Measurements from ENCODE around the gene TRIM67. TPM values are rescaled to one million over a fixed set of nuclear protein-coding genes. Genes with fewer than 3 reads are reported as not detected.

Gene TRIM67
- polyA plus RNA-seq, 2 of the 4 experiments (the other 2 are of a cell fraction): 0.23 to 0.35 TPM

- FAIRE-seq (no peak), DNase-seq (ENCODE audit: low read depth in 1 of 2, low spot score in 1 of 2) (no peak), ATAC-seq (no peak)
- no peak for TF ChIP-seq NPAS2 (CRISPR knock-in tag; IDR thresholded peaks at IDR 0.05; ENCODE audit: borderline replicate concordance)
- TF ChIP-seq CEBPB (IDR thresholded peaks at IDR 0.05): no peak
- Histone ChIP-seq H3K27ac (peak overlapping the region in 1 of 2 experiments; percentile 24; a peak in 2 of 6 replicates), H3K4me3 (no peak overlapping the region), H3K9me3 (no peaks in the 10 kb centered on the region), H3K4me2 (no peak overlapping the region), H3K4me1 (peaks cover 22% of the 10 kb centered on the region)
- ChIA-PET CTCF (interaction anchor here (0.9 to 1.5 kb wide), 2 partner anchors 11 to 80 kb away, joined by 3 to 4 read pairs; no protein-coding TSS in a partner anchor), POLR2A (no interaction called here)
- 68% methylated on average over 6 of the region's 6 CpGs for WGBS (ENCODE audit: missing lambda C conversion rate)
Observed at GRCh38 chr1:231171623-231172197, 9.9 kb downstream of the TRIM67 start.

GRCh38 chr1:231172411-231172810 is 10.6 kb downstream of the TRIM67 start:
- no peaks in the 10 kb centered on the region for H3K9me3 ChIP-seq
- DNase-seq (ENCODE audit: low read depth in 1 of 2, low spot score in 1 of 2) (no peak), ATAC-seq (0 out of 6 replicates have a peak, but pooled peaks of 1 of the 2 experiments have one; percentile 43), FAIRE-seq (no peak)
- peak overlapping the region in 1 of 2 experiments; percentile 24; a peak in 1 of 6 replicates for H3K27ac ChIP-seq
- H3K4me3 ChIP-seq: no peak overlapping the region
- TF ChIP-seq PBX3 (IDR thresholded peaks at IDR 0.05) (no peak), MAZ (IDR thresholded peaks at IDR 0.05; ENCODE audit: borderline replicate concordance, low read depth, low read length) (no peak), CHD4 (IDR thresholded peaks at IDR 0.05; ENCODE audit: borderline replicate concordance) (no peak), CBX2 (IDR thresholded peaks at IDR 0.05; ENCODE audit: borderline replicate concordance, low read depth) (no peak), ELK1 (IDR thresholded peaks at IDR 0.05; ENCODE audit: low read depth, low read length) (no peak), ZC3H11A (IDR thresholded peaks at IDR 0.05) (no peak), RNF2 (IDR thresholded peaks at IDR 0.05; ENCODE audit: borderline replicate concordance, low read depth) (no peak), HDAC2 (IDR thresholded peaks at IDR 0.05) (no peak), CBX8 (IDR thresholded peaks at IDR 0.05) (no peak), RARB (CRISPR knock-in tag; IDR thresholded peaks at IDR 0.05) (no peak), E2F6 (IDR thresholded peaks at IDR 0.05; ENCODE audit: borderline replicate concordance, low read depth) (no peak), HEYL (CRISPR knock-in tag; IDR thresholded peaks at IDR 0.05) (no peak), RFX5 (IDR thresholded peaks at IDR 0.05) (no peak), EP300 (IDR thresholded peaks at IDR 0.05) (no peak), MYC (IDR thresholded peaks at IDR 0.05; ENCODE audit: borderline replicate concordance, low read length) (no peak), RAD21 (conservative IDR thresholded peaks at IDR 0.05 in 1 of 2, IDR thresholded peaks at IDR 0.05 in 1 of 2) (no peak), HES2 (IDR thresholded peaks at IDR 0.05) (no peak), SMC3 (IDR thresholded peaks at IDR 0.05) (no peak)
- ChIA-PET POLR2A (no interaction called here), CTCF (interaction anchor here (0.9 to 1.5 kb wide), 4 partner anchors 10 to 81 kb away, joined by 3 to 4 read pairs (median 3); no protein-coding TSS in a partner anchor)
- WGBS (ENCODE audit: missing lambda C conversion rate): 55% methylated on average over 3 of the region's 3 CpGs
- no peak overlapping the region for H3K4me2 ChIP-seq
- peaks cover 22% of the 10 kb centered on the region for H3K4me1 ChIP-seq

- H3K4me2 ChIP-seq: no peak overlapping the region
- H3K27ac ChIP-seq: no peak overlapping the region
- no peak for DNase-seq (ENCODE audit: low read depth in 1 of 2, low spot score in 1 of 2)
- ATAC-seq: no peak
- 0% methylated on average over 1 of the region's 1 CpG for WGBS (ENCODE audit: missing lambda C conversion rate)
- CTCF ChIA-PET: interaction anchor here (1.1 to 1.5 kb wide), 2 partner anchors 12 to 53 kb away, joined by 3 read pairs; no protein-coding TSS in a partner anchor
- H3K4me1 ChIP-seq: peaks cover 10% of the 10 kb centered on the region; the same call in 2 of the 3 replicates
- TF ChIP-seq CBX8 (IDR thresholded peaks at IDR 0.05): no peak
- no peak for TF ChIP-seq ZFP36 (IDR thresholded peaks at IDR 0.05; ENCODE audit: borderline replicate concordance, partially characterized antibody)
- TF ChIP-seq CBX2 (IDR thresholded peaks at IDR 0.05; ENCODE audit: borderline replicate concordance, low read depth): no peak
- no peak for TF ChIP-seq NPAS2 (CRISPR knock-in tag; IDR thresholded peaks at IDR 0.05; ENCODE audit: borderline replicate concordance)
- TF ChIP-seq ZSCAN20 (CRISPR knock-in tag; IDR thresholded peaks at IDR 0.05): no peak
- no peak for TF ChIP-seq CTCF (IDR thresholded peaks at IDR 0.05)
- TF ChIP-seq POLR2A (IDR thresholded peaks at IDR 0.05; ENCODE audit: low read length): no peak
- TF ChIP-seq ZNF302 (CRISPR knock-in tag; IDR thresholded peaks at IDR 0.05): no peak
- TF ChIP-seq RAD21 (conservative IDR thresholded peaks at IDR 0.05 in 1 of 2, IDR thresholded peaks at IDR 0.05 in 1 of 2): no peak
- POLR2A ChIA-PET: no interaction called here
- no peak for FAIRE-seq
- no peak overlapping the region for H3K4me3 ChIP-seq
- H3K9me3 ChIP-seq: no peaks in the 10 kb centered on the region
Observed at GRCh38 chr1:231176421-231176820, 14.6 kb downstream of the TRIM67 start.

Measured in A549 (cell line).